Measurements from ENCODE around the gene ENG.

DNA sequence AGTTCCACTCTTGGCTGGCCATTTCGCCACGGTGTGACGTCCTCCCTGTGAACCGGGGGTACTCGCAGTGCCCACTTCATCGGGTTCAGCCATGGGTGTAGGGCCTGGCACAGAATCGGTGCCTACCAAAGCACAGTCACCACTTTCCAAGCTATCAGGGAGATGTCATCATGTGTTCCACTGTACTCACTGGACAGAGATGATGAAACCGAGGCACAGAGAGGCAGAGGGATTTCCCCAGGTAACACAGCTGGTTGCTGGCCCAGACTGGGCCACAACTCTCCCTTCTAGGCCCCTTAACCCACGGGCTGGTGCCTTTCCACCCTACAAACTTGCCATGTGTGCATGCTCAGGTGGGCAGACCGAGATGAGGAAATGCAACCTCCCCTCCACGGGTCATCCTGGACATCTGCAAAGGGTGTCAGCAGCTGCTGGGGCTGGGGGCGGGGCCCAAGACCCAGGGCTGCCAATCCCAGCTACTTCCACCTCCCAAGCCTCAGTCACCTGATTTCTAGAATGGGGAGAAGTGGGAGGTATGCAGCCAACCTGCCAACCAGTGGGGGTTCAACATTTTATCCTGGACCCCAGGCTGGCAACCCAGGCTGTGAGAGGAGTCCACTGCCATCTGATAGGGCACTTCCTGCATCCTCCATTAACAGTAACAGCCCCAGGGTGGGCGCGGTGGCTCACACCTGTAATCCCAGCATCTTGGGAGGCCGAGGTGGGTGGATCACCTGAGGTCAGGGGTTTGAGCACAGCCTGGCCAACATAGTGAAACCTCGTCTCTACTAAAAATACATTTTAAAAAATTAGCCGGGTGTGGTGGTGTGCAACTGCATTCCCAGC, 75.1 kb downstream of the ENG start:
- TF ChIP-seq POLR2A (IDR thresholded peaks at IDR 0.05) = no peak
- TF ChIP-seq, protein P1, sequence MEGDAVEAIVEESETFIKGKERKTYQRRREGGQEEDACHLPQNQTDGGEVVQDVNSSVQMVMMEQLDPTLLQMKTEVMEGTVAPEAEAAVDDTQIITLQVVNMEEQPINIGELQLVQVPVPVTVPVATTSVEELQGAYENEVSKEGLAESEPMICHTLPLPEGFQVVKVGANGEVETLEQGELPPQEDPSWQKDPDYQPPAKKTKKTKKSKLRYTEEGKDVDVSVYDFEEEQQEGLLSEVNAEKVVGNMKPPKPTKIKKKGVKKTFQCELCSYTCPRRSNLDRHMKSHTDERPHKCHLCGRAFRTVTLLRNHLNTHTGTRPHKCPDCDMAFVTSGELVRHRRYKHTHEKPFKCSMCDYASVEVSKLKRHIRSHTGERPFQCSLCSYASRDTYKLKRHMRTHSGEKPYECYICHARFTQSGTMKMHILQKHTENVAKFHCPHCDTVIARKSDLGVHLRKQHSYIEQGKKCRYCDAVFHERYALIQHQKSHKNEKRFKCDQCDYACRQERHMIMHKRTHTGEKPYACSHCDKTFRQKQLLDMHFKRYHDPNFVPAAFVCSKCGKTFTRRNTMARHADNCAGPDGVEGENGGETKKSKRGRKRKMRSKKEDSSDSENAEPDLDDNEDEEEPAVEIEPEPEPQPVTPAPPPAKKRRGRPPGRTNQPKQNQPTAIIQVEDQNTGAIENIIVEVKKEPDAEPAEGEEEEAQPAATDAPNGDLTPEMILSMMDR (IDR thresholded peaks at IDR 0.05) = no peak

All from esophagus squamous epithelium (tissue), 4 donors.